Mesothelial cell of epicardium (in vitro differentiated cells): ENCODE measurements around the gene HMHB1. TPM values are rescaled to one million over a fixed set of nuclear protein-coding genes. Genes with fewer than 3 reads are reported as not detected.

Source experiments
- DNase-seq, 2 experiments: peaks; one replicate each; pipeline ENCODE4 v3.0.0; 2021; ENCODE audit warnings: low spot score in 2 of 2; ENCODE audit not compliant: unreplicated experiment in 2 of 2
- H3K27ac Mint-ChIP-seq: 2 replicates; pipeline ENCODE4 v1.8.0; 2021; ENCODE audit warnings: mixed read lengths
- H3K27me3 Mint-ChIP-seq: 2 replicates; pipeline ENCODE4 v1.8.0; 2021; ENCODE audit warnings: low read depth, mixed read lengths
- H3K36me3 Mint-ChIP-seq: 2 replicates; pipeline ENCODE4 v1.8.0; 2021; ENCODE audit warnings: mixed read lengths
- H3K4me1 Mint-ChIP-seq: 2 replicates; pipeline ENCODE4 v1.8.0; 2021; ENCODE audit warnings: mixed read lengths
- H3K4me3 Mint-ChIP-seq: 2 replicates; pipeline ENCODE4 v1.8.0; 2021; ENCODE audit warnings: mild to moderate bottlenecking, moderate library complexity, mixed read lengths
- H3K9me3 Mint-ChIP-seq: 2 replicates; pipeline ENCODE4 v1.8.0; 2021; ENCODE audit warnings: mixed read lengths
- CTCF ChIP-seq: fragments of 200-600 bp; sonication (generic); IDR thresholded peaks from one replicate; pipeline ENCODE4 v1.5.0; 2021; ENCODE audit warnings: antibody characterized with exemption; ENCODE audit not compliant: unreplicated experiment
- total RNA-seq: library from RNA; stranded (reverse); gene quantifications from 3 replicates; pipeline ENCODE4 v1.2.1, GENCODE V29; 2021

HMHB1 gene
- total RNA-seq, 1 donor from 2014 or later = not detected

- no peak overlapping the region for H3K4me3 Mint-ChIP-seq
- no peaks in the 10 kb centered on the region for H3K27me3 Mint-ChIP-seq
- H3K27ac Mint-ChIP-seq = no peak overlapping the region
- no peaks in the 10 kb centered on the region for H3K9me3 Mint-ChIP-seq
- peaks cover 8% of the 10 kb centered on the region for H3K4me1 Mint-ChIP-seq
- no peak for TF ChIP-seq CTCF
- no peak for DNase-seq
- no peaks in the 10 kb centered on the region for H3K36me3 Mint-ChIP-seq
These were observed 15.0 kb downstream of the HMHB1 start for GRCh38 chr5:143826951-143827444.

DNA sequence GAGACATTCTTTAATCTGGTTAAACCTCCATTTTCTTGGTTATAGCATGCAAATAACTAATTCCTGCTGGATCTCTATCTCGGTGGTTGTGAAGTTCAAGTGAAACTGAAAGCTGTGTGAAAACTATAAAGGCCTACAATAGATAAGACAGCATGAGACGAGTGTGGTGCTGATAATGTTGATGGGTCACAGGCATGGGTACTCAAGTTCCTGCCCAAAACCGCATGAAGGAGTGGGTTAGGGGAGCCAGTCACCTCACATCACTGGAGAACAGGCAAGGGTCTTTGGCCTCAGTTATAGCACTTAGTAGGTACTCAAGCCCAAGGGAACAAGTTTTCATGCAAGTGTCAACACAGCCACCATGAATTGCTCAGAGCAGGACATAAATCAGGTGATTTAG is 16.7 kb downstream of the HMHB1 start:
- H3K4me3 Mint-ChIP-seq = no peak overlapping the region
- H3K27me3 Mint-ChIP-seq = no peaks in the 10 kb centered on the region
- H3K4me1 Mint-ChIP-seq = peaks cover 17% of the 10 kb centered on the region
- TF ChIP-seq CTCF = no peak
- H3K27ac Mint-ChIP-seq = no peak overlapping the region
- no peak for DNase-seq
- no peaks in the 10 kb centered on the region for H3K36me3 Mint-ChIP-seq
- no peaks in the 10 kb centered on the region for H3K9me3 Mint-ChIP-seq

- no peak overlapping the region for H3K27ac Mint-ChIP-seq
- TF ChIP-seq CTCF = no peak
These were observed 21.2 kb downstream of the HMHB1 start for GRCh38 chr5:143833177-143833576.

DNA sequence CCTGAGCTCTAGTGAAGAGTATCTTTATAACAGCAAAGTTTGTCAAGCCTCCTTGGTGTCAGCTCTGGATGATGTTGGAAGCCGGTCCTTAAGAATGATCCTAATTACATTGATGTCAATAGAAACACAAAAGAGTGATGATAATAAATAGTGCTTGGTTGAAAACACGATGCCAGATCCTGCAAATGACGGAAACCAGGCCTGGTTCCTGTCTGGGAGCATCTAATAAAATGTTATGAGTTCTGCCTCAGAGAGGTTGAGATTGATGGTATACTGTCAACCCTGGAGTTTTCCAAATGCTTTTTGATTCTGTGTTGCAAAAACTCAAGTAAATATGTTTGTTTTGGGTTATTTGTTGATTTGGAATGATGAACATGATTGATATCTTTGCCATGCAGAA is 23.3 kb downstream of the HMHB1 start:
- no peak for DNase-seq
- H3K4me3 Mint-ChIP-seq = no peak overlapping the region
- no peaks in the 10 kb centered on the region for H3K36me3 Mint-ChIP-seq
- H3K27ac Mint-ChIP-seq = no peak overlapping the region
- H3K4me1 Mint-ChIP-seq = peaks cover 20% of the 10 kb centered on the region
- no peaks in the 10 kb centered on the region for H3K27me3 Mint-ChIP-seq
- no peaks in the 10 kb centered on the region for H3K9me3 Mint-ChIP-seq
- no peak for TF ChIP-seq CTCF

More at GRCh38 chr5:143833177-143833576, 21.2 kb downstream of the HMHB1 start:
- Mint-ChIP-seq H3K9me3 (no peaks in the 10 kb centered on the region), H3K4me1 (peaks cover 22% of the 10 kb centered on the region), H3K27me3 (no peaks in the 10 kb centered on the region), H3K4me3 (no peak overlapping the region), H3K36me3 (no peaks in the 10 kb centered on the region)
- no peak for DNase-seq

GRCh38 chr5:143836161-143836725 is 24.3 kb downstream of the HMHB1 start:
- H3K4me3 Mint-ChIP-seq = no peak overlapping the region
- DNase-seq = no peak
- peaks cover 20% of the 10 kb centered on the region for H3K4me1 Mint-ChIP-seq
- H3K36me3 Mint-ChIP-seq = no peaks in the 10 kb centered on the region
- H3K9me3 Mint-ChIP-seq = no peaks in the 10 kb centered on the region
- no peak overlapping the region for H3K27ac Mint-ChIP-seq
- no peak for TF ChIP-seq CTCF
- peaks cover 4% of the 10 kb centered on the region for H3K27me3 Mint-ChIP-seq
